HEK293 (cell line): Measurements from ENCODE around the gene MTCH1.
A peak's percentile ranks its signal among the peaks of the same experiment; 100 is the strongest.
"Not testable (repeated sequence)": the region's sequence is repeated elsewhere in the genome, so short reads cannot be mapped to it uniquely, and the experiment has no call there.

ENCODE experiments used
- CTCF ChIA-PET: fragments of 350-600 bp; formaldehyde crosslinking; extraction: SDS; loops from one replicate; lab custom pipeline; 2021; ENCODE audit warnings: antibody characterized with exemption; lab: Yijun Ruan, JAX
- POLR2A ChIA-PET: fragments of 300-600 bp; formaldehyde crosslinking; extraction: SDS; loops from one replicate; lab custom pipeline; 2020; ENCODE audit warnings: antibody characterized with exemption, inconsistent platforms; lab: Yijun Ruan, JAX
- H3K27ac ChIP-seq: fragments of 200-500 bp; sonication (Bioruptor generic); 2 replicates; pipeline ENCODE4 v1.5.1; 2014; ENCODE audit warnings: low read depth, low read length, control low read depth, inconsistent platforms; ENCODE audit errors: extremely low read depth
- H3K36me3 ChIP-seq, 2 experiments: fragments of 200-500 bp in 1 of 2; sonication (Bioruptor generic) in 1 of 2; 1 replicate in 1 of 2; 2 replicates in 1 of 2; pipeline ENCODE4 v1.5.1; 2014 to 2017; ENCODE audit warnings: inconsistent platforms in 2 of 2, low read length in 2 of 2; ENCODE audit not compliant: control insufficient read depth in 2 of 2, insufficient read depth in 1 of 2
- H3K4me1 ChIP-seq: fragments of 200-500 bp; sonication (Bioruptor generic); 2 replicates; pipeline ENCODE4 v1.5.1; 2014; ENCODE audit warnings: mild to moderate bottlenecking, low read length, inconsistent platforms; ENCODE audit not compliant: control insufficient read depth, insufficient read depth
- H3K4me3 ChIP-seq: 2 replicates; pipeline ENCODE4 v1.5.1; 2011; ENCODE audit warnings: low read depth, mild to moderate bottlenecking, control low read depth, low read length, moderate library complexity
- H3K9me3 ChIP-seq: fragments of 200-500 bp; sonication (Bioruptor generic); 2 replicates; pipeline ENCODE4 v1.5.1; 2014; ENCODE audit warnings: low read depth, low read length, inconsistent platforms; ENCODE audit not compliant: control insufficient read depth, insufficient read depth
- SCRT2 ChIP-seq: fragments of 450-650 bp; formaldehyde crosslinking; IDR thresholded peaks from 2 replicates; pipeline ENCODE4 v1.5.1; 2016; ENCODE audit warnings: missing biosample characterization, missing genetic modification characterization
- SETDB1 ChIP-seq: IDR thresholded peaks from one replicate; pipeline ENCODE4 v1.6.1; 2017; ENCODE audit warnings: mild to moderate bottlenecking, low read length, moderate library complexity, mixed read lengths; ENCODE audit not compliant: insufficient read length
- ZFP3 ChIP-seq: fragments of 450-650 bp; formaldehyde crosslinking; IDR thresholded peaks from 2 replicates; pipeline ENCODE4 v1.5.1; 2016; ENCODE audit warnings: low read depth, missing biosample characterization, missing genetic modification characterization
- ZFP41 ChIP-seq: fragments of 450-650 bp; formaldehyde crosslinking; IDR thresholded peaks from 2 replicates; pipeline ENCODE4 v1.5.1; 2016; ENCODE audit warnings: missing biosample characterization, missing genetic modification characterization, borderline replicate concordance
- ZNF214 ChIP-seq: fragments of 450-650 bp; formaldehyde crosslinking; IDR thresholded peaks from 2 replicates; pipeline ENCODE4 v1.5.1; 2017; ENCODE audit warnings: missing biosample characterization, mild to moderate bottlenecking, missing genetic modification characterization, borderline replicate concordance
- ZNF26 ChIP-seq: fragments of 450-650 bp; formaldehyde crosslinking; IDR thresholded peaks from 2 replicates; pipeline ENCODE4 v1.5.1; 2016; ENCODE audit warnings: missing biosample characterization, missing genetic modification characterization
- ZNF626 ChIP-seq: fragments of 450-650 bp; sonication (Bioruptor Pico); formaldehyde crosslinking; IDR thresholded peaks from 2 replicates; pipeline ENCODE4 v1.5.1; 2018; ENCODE audit warnings: missing biosample characterization, missing genetic modification characterization, inconsistent platforms
- ZNF660 ChIP-seq: fragments of 450-650 bp; IDR thresholded peaks from 2 replicates; pipeline ENCODE4 v1.5.1; 2018; ENCODE audit warnings: missing biosample characterization, mild to moderate bottlenecking, missing genetic modification characterization
- ZNF664 ChIP-seq: fragments of 450-650 bp; formaldehyde crosslinking; IDR thresholded peaks from 2 replicates; pipeline ENCODE4 v1.5.1; 2016; ENCODE audit warnings: missing biosample characterization, missing genetic modification characterization
- ZSCAN16 ChIP-seq: fragments of 450-650 bp; formaldehyde crosslinking; IDR thresholded peaks from 2 replicates; pipeline ENCODE4 v1.5.1; 2016; ENCODE audit warnings: missing biosample characterization, missing genetic modification characterization
- TF ChIP-seq, protein P1 (sequence below): fragments of 450-650 bp; formaldehyde crosslinking; IDR thresholded peaks from 2 replicates; pipeline ENCODE4 v1.5.1; 2016; ENCODE audit warnings: missing biosample characterization, missing genetic modification characterization

The MTCH1 gene

GRCh38 chr6:36949636-36950035, 36.4 kb downstream of the MTCH1 start:
- H3K27ac ChIP-seq, result no peak overlapping the region
- TF ChIP-seq ZNF660 (tag by site-specific recombination), result no peak
- no peak for TF ChIP-seq ZFP3
- POLR2A ChIA-PET, result no interaction called here
- no peak overlapping the region for H3K4me3 ChIP-seq
- H3K36me3 ChIP-seq, result no peaks in the 10 kb centered on the region
- H3K9me3 ChIP-seq, result no peaks in the 10 kb centered on the region
- CTCF ChIA-PET, result interaction anchor here (0.6 to 1.6 kb wide), 2 partner anchors 68 to 139 kb away, joined by 3 to 5 read pairs; no protein-coding TSS in a partner anchor
- H3K4me1 ChIP-seq, result no peaks in the 10 kb centered on the region; the same call in 1 of the 2 replicates

DNA sequence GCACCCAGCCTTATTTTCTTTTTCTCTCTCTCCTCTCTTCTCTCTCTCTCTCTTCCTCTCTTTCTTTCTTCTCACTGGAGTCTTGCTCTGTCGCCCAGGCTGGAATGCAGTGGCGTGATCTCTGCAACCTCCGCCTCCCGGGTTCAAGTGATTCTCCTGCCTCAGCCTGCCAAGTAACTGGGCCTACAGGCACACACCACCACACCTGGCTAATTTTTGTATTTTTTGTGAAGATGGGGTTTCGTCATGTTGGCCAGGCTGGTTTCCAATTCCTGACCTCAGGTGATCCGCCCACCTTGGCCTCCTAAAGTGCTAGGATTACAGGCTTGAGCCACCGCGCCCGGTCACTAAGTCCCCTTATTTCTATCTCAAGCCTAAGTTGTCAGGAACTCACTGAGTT, 36.9 kb downstream of the MTCH1 start:
- POLR2A ChIA-PET, H3K36me3 ChIP-seq, H3K4me1 ChIP-seq, H3K4me3 ChIP-seq, H3K27ac ChIP-seq, H3K9me3 ChIP-seq: not testable (repeated sequence)
- CTCF ChIA-PET, result interaction anchor here (1.6 kb wide), 1 partner anchor 69 kb away, joined by 5 read pairs; no protein-coding TSS in a partner anchor

DNA sequence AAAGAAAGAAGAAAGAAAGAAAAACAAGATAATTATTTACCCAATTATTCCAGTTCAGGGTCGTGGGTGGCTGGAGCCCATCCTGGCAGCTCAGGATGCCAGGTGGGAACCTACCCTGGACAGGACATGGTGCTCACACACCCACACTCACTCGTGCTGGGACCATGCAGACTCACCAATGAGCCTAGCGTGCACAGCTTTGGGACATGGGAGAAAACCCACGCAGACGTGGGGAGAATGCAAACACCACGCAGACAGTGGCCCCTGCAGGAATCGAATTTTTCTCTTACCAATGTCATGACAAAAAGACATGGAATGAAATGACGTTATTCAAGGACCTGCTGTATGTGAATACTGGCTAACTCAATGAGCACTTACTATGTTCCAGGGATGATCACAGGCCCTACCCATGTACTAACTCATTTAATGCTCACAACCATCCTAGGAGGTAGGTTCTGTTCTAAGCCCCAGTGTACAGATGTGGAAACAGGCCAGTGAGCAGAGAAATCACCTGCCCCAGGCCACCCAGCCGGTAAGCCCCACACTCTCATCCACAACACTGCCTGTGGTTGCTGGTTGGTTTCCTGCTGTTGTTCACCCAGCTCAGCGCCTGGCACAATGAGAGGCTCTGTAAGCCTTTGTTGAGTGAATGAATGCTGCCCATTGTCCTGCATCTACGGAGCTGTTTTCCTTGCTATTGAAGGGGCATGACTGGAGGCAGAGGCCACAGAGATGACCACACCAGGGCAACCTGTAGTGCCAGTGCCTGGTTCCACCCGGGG, 38.2 kb downstream of the MTCH1 start:
- ChIA-PET POLR2A (interaction anchor here (0.6 kb wide), 2 partner anchors 319 to 724 kb away, joined by 3 to 7 read pairs; no protein-coding TSS in a partner anchor), CTCF (interaction anchor here (0.6 to 1.6 kb wide), 4 partner anchors 35 to 70 kb away, joined by 3 to 5 read pairs (median 3); no protein-coding TSS in a partner anchor)
- Histone ChIP-seq H3K36me3 (no peaks in the 10 kb centered on the region), H3K4me1 (no peaks in the 10 kb centered on the region; the same call in 1 of the 2 replicates), H3K27ac (no peak overlapping the region), H3K9me3 (no peaks in the 10 kb centered on the region), H3K4me3 (no peak overlapping the region)
- TF ChIP-seq, protein P1, sequence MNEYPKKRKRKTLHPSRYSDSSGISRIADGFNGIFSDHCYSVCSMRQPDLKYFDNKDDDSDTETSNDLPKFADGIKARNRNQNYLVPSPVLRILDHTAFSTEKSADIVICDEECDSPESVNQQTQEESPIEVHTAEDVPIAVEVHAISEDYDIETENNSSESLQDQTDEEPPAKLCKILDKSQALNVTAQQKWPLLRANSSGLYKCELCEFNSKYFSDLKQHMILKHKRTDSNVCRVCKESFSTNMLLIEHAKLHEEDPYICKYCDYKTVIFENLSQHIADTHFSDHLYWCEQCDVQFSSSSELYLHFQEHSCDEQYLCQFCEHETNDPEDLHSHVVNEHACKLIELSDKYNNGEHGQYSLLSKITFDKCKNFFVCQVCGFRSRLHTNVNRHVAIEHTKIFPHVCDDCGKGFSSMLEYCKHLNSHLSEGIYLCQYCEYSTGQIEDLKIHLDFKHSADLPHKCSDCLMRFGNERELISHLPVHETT (tag by site-specific recombination), result no peak
- 0 out of 2 replicates have a peak, but pooled peaks have one; percentile 43 for TF ChIP-seq ZSCAN16 (tag by site-specific recombination)
- TF ChIP-seq ZNF664 (tag by site-specific recombination), result peak; percentile 95

DNA sequence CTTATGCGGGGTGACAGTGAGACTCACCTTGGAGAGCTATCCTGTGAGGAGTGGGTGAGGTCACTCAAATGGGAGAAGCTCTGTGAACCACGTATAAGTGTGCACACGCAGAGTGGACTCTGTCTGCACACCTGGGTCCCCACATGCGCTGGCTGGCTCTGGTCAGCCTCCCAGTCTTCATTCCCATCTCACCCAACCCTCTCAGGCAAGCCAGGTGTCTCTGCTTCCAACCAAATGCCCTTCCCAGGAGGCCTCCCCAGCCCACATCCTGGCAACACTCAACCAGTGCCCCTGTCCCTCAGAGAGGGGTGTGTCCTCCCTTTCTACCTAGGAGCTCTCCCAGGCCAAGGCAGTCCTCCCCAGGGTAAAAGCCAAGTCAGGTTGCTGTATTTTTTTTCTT, 39.5 kb downstream of the MTCH1 start:
- no peak overlapping the region for H3K4me3 ChIP-seq
- ChIA-PET CTCF (interaction anchor here (0.7 kb wide), 2 partner anchors 36 to 71 kb away, joined by 4 read pairs; no protein-coding TSS in a partner anchor), POLR2A (no interaction called here)
- TF ChIP-seq ZNF26 (tag by site-specific recombination) (no peak), ZFP41 (tag by site-specific recombination) (no peak), SCRT2 (tag by site-specific recombination) (peak; percentile 18; the same call in 1 of the 2 replicates), ZNF626 (tag by site-specific recombination) (no peak), ZNF214 (tag by site-specific recombination) (no peak), SETDB1 (no peak), ZFP3 (no peak)
- no peaks in the 10 kb centered on the region for H3K9me3 ChIP-seq
- no peak overlapping the region for H3K27ac ChIP-seq
- H3K36me3 ChIP-seq, result no peaks in the 10 kb centered on the region
- H3K4me1 ChIP-seq, result no peaks in the 10 kb centered on the region; the same call in 1 of the 2 replicates
